NCI-H774 (cell line): ENCODE data around the gene PSMD12.
"Not testable (repeated sequence)": the region's sequence is repeated elsewhere in the genome, so short reads cannot be mapped to it uniquely, and the experiment has no call there.

Experiments used
- DNase-seq: peaks from one replicate; lab custom pipeline; 2025; lab: John Stamatoyannopoulos, UW

Gene PSMD12

GRCh38 chr17:67366193-67367157, at the start of gene PSMD12:
Gene PSMD12, minus strand, starts transcription at chr17:67366577. Its CDS starts 58 bp downstream, at chr17:67366519.
- peak; percentile 96 for DNase-seq

GRCh38 chr17:67415291-67415690, 48.9 kb upstream of the PSMD12 start:
- no peak for DNase-seq

GRCh38 chr17:67414559-67414958, 48.2 kb upstream of the PSMD12 start:
- no peak for DNase-seq

DNA sequence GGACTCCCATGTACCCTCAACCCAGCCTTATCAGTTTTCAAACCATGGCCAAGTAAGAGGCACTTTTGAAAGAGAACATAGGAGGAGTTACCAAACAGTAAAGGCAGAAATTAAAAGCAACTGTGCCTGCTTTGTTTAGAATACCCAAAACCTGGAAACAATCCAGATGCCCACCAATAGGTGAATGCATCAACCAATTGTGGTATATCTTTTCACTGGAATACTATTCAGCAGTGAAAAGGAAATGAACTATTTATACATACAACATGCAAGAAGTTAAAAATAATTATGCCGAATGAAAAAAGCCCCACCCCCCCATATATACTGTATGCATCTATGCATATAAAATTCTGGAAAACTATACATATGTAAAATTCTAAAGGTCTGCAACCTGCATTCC, 47.8 kb upstream of the PSMD12 start:
- DNase-seq, result no peak

GRCh38 chr17:67413388-67413787, 47.0 kb upstream of the PSMD12 start:
- DNase-seq, result no peak

- DNase-seq, result no peak
These were observed 46.6 kb upstream of the PSMD12 start for GRCh38 chr17:67412941-67413340.

DNA sequence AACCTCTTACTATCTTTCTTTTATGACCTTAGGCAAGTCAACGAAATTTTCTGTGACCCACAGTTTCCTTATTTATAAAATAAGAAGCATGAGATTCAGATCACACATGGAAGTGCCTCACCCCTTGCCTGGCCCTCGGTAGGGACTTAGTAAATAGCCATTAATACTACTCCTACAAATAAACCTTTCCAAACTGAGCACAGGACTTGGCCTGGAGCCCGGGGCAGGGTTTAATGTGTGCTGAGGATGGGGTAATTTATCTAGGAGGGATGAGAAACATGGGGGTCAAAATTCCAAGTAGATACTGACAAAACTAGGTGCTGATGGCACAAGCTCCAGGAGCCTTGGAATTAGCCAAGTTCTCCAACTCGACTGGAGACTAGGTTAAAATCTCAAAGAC, 45.7 kb upstream of the PSMD12 start:
- DNase-seq, result no peak

GRCh38 chr17:67411397-67411796, 45.0 kb upstream of the PSMD12 start:
- DNase-seq, result no peak

DNA sequence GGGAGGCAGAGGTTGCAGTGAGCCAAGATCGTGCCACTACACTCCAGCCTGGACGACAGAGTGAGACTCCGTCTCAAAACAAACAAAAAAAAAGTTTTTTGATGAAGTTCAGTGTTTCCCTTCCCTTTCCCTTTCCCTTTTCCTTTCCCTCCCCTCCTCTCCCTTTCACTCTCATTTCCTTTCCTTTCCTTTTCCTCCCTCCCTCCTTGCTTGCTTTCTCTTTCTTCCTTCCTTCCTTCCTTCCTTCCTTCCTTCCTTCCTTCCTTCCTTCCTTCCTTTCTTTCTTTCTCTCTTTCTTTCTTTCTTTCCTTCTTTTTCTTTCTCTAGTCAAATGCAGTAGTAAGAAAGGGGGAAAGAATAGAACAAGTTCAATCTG, 42.1 kb upstream of the PSMD12 start:
- not testable (repeated sequence) for DNase-seq

DNA sequence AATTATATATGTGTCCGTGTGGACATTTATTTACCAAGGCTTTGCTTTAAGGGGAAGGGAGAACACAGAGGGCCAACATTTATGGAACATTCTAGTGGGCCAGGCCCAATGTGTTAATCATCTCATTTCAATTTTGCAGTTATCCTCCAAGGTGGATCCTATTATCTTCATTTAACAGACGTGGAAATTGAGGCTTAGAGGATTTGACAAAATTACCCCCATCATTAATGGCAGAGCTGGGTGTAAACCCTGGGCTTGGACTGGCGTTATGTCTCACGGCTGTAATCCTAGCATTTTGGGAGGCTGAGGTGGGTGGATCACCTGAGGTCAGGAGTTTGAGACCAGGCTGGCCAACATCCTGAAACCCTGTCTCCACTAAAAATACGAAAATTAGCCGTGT, 37.1 kb upstream of the PSMD12 start:
- DNase-seq, result no peak

- no peak for DNase-seq
These were observed 36.7 kb upstream of the PSMD12 start for GRCh38 chr17:67403065-67403464.

- no peak for DNase-seq
These were observed 35.5 kb upstream of the PSMD12 start for GRCh38 chr17:67401598-67402504.

DNA sequence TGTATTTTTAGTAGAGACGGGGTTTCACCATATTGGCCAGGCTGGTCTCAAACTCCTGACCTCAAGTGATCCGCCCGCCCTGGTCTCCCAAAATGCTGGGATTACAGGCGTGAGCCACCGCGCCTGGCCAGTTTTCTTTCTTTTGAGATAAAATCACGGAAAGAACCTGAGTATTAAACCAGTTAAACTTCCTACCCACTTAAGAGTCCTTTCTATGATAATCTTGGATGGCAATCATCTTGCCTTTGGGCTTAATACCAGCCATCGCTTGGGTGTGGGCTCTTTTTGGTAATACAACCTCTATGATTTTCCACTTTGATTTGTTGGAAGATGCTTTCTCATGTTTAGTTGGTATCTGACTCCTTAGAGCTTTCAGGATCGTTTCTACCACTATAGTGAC, 34.7 kb upstream of the PSMD12 start:
- no peak for DNase-seq

- DNase-seq, result peak; percentile 19
These were observed 33.8 kb upstream of the PSMD12 start for GRCh38 chr17:67400193-67400592.

DNA sequence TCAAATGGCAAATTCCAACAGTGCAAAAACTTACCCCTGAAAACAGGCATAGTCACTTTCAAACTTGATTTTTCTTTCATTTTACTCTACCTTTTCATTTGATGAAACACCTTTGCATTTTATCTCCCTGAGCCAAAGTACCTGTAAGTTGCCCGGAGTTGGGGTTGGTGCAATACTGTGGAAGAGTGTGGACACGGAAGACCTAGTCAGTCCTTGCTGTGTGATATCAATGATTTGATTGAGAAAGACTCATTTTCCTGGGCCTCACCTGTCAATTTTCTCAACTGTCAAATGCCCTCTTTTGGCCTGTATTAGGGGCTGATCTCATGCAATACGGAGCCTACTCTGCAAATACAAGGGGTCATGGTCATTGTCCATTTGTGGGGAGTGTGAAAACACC, 33.3 kb upstream of the PSMD12 start:
- DNase-seq, result no peak

DNA sequence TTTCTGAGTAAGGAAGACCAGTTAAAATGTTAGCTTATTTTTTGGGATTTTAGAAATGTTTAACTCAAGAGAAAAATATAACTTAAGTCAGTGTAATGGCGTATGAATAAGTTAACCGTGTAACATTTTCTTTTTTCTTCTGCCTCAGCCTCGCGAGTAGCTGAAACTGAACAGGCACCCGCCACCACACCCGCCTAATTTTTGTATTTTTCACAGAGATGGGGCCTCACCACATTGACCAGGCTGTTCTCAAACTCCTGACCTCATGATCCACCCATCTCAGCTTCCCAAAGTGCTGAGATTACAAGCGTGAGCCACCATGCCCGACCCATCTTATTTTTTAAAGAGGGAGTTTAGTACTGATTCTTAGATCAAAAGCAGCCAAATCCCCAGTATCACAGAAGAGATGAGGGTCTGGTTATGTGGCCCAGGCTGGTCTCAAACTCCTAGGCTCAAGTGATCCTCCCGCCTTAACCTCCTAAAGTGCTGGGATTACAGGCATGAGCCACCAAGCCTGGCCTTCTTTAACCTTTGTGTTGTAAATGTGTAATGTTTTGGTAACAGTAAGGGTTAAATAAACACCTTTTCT, 27.5 kb upstream of the PSMD12 start:
- no peak for DNase-seq

DNA sequence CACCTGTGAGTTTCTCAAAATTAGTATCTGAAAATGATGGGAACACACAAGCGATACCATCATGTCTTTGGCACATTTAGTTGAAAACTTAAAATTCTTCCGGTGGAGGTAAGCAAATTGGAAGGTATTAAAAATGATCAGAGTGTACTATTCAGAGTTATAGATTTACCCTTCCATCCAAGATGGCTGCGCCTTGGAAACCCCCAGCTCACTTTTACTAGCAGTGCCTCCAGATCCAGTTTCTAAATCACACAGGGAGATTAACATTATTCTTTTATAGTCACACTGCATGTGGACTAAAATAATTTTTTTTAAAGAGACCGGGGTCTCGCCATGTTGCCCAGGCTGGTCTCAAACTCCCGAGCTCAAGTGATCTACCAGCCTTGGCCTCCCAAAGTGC, 25.7 kb upstream of the PSMD12 start:
- DNase-seq, result no peak

GRCh38 chr17:67390646-67391361, 24.4 kb upstream of the PSMD12 start:
- peak; percentile 46 for DNase-seq

- no peak for DNase-seq
These were observed 23.7 kb upstream of the PSMD12 start for GRCh38 chr17:67390006-67390645.

DNA sequence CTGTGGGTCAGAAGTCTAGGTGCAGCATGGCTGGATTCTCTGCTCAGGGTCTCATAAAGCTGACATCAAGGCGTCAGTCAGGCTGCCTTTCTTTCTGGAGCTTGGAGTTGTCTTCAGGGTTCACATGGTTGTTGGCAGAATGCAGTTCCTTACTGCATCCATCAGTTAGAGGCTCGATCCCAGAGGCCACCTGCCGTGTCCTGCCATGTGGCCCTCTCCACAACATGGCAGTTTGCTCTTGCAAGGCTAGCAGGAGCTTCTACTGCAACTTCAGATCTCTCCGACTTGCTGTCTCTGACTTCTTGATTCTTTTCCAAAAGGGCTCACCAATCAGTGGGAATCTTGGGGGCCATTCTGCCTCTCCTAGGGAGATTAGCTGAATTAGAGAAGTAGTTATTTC, 22.6 kb upstream of the PSMD12 start:
- DNase-seq, result no peak

DNA sequence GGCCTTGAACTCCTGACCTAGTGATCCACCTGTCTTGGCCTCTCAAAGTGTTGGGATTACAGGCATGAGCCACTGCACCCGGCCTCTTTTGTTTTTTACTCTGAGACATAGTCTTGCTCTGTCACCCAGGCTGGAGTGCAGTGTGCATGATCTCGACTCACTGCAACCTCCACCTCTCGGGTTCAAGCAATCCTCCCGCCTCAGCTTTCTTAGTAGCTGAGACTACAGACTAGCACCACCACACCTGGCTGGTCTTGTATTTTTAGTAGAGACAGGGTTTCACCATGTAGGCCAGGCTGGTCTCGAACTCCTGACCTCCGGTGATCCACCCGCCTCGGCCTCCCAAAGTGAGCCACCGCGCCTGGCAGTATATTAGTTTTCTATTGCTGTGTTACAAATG, 22.2 kb upstream of the PSMD12 start:
- DNase-seq, result not testable (repeated sequence)
